Tibial artery (tissue), 4 donors: ENCODE measurements around the gene PLCL1.

Experiments used
- DNase-seq, 2 donors: peaks; one replicate each; pipeline ENCODE4 v3.0.0-alpha.2; 2019
- H3K27ac ChIP-seq, 2 donors: fragments of 200-600 bp; sonication (generic) in 1 of 2; 1 replicate in 1 of 2; 2 replicates in 1 of 2; pipeline ENCODE4 v1.5.1; 2018 to 2019; ENCODE audit warnings: mild to moderate bottlenecking in 1 of 2
- H3K27me3 ChIP-seq, 2 donors: fragments of 200-600 bp; sonication (generic) in 1 of 2; one replicate each; pipeline versions ENCODE4 v1.5.1 to v1.6.0; 2016 to 2019
- H3K36me3 ChIP-seq, 3 donors: fragments of 200-600 bp; sonication (generic) in 2 of 3; one replicate each; pipeline ENCODE4 v1.5.1; 2016 to 2019; ENCODE audit warnings: mild to moderate bottlenecking in 2 of 3
- H3K4me1 ChIP-seq, 4 donors: fragments of 200-600 bp; sonication (generic) in 2 of 4; 1 replicate in 3 of 4; 2 replicates in 1 of 4; pipeline ENCODE4 v1.5.1; 2016 to 2019
- H3K4me3 ChIP-seq, 2 donors: fragments of 200-600 bp; sonication (generic) in 1 of 2; 1 replicate in 1 of 2; 2 replicates in 1 of 2; pipeline ENCODE4 v1.5.1; 2018 to 2019; ENCODE audit warnings: mild to moderate bottlenecking in 2 of 2
- H3K9me3 ChIP-seq, 3 donors: fragments of 200-600 bp; sonication (generic) in 1 of 3; one replicate each; pipeline ENCODE4 v1.5.1; 2016 to 2019
- CTCF ChIP-seq, 2 experiments: fragments of 200-600 bp in 1 of 2; fragments of 450-650 bp in 1 of 2; IDR thresholded peaks; one replicate each; pipeline ENCODE4 v1.5.1; 2017 to 2019; ENCODE audit warnings: antibody characterized with exemption in 2 of 2, mild to moderate bottlenecking in 1 of 2, moderate library complexity in 1 of 2
- intact Hi-C: fragments of 100-400 bp; cut with DNase I; formaldehyde crosslinking; loops from one replicate; pipeline ENCODE4 v1.15.0; 2023; ENCODE audit warnings: low total_unique reads

Gene PLCL1

GRCh38 chr2:197804049-197804757 lies at the start of gene PLCL1:
TSS of gene PLCL1 (plus strand) at chr2:197804593.
- TF ChIP-seq CTCF (IDR thresholded peaks at IDR 0.05) = no peak
- Histone ChIP-seq H3K27ac (peak within 1 kb of the TSS; percentile 87 to 92), H3K4me3 (peak within 1 kb of the TSS; percentile 95), H3K4me1 (peaks cover 0 to 37% (median 8%) of the 10 kb centered on the region in 4 donors), H3K27me3 (no peaks in the 10 kb centered on the region), H3K9me3 (no peaks in the 10 kb centered on the region), H3K36me3 (no peaks in the 10 kb centered on the region)
- DNase-seq = peak; percentile 94 to 97
- intact Hi-C loops = no loop called here

GRCh38 chr2:197759013-197759412 lies 45.4 kb upstream of the PLCL1 start:
- no peaks in the 10 kb centered on the region for H3K4me1 ChIP-seq
- H3K27ac ChIP-seq = no peak overlapping the region
- TF ChIP-seq CTCF (IDR thresholded peaks at IDR 0.05) = no peak
- no peaks in the 10 kb centered on the region for H3K27me3 ChIP-seq
- no peak for DNase-seq
- intact Hi-C loops = no loop called here
- no peaks in the 10 kb centered on the region for H3K36me3 ChIP-seq
- H3K9me3 ChIP-seq = peaks cover 0 to 18% (median 17%) of the 10 kb centered on the region in 3 donors
- no peak overlapping the region for H3K4me3 ChIP-seq

GRCh38 chr2:197759625-197760292 lies 44.6 kb upstream of the PLCL1 start:
- intact Hi-C loops = no loop called here
- no peak overlapping the region for H3K27ac ChIP-seq
- H3K9me3 ChIP-seq = peaks cover 0 to 18% (median 17%) of the 10 kb centered on the region in 3 donors
- TF ChIP-seq CTCF (IDR thresholded peaks at IDR 0.05) = no peak
- DNase-seq = no peak
- H3K27me3 ChIP-seq = no peaks in the 10 kb centered on the region
- no peaks in the 10 kb centered on the region for H3K36me3 ChIP-seq
- H3K4me3 ChIP-seq = no peak overlapping the region
- H3K4me1 ChIP-seq = no peaks in the 10 kb centered on the region

- no peak for TF ChIP-seq CTCF (IDR thresholded peaks at IDR 0.05)
- no peaks in the 10 kb centered on the region for H3K36me3 ChIP-seq
- no peaks in the 10 kb centered on the region for H3K27me3 ChIP-seq
- intact Hi-C loops = no loop called here
- H3K27ac ChIP-seq = no peak overlapping the region
- H3K4me3 ChIP-seq = no peak overlapping the region
- H3K9me3 ChIP-seq = peaks cover 0 to 18% (median 17%) of the 10 kb centered on the region in 3 donors
- DNase-seq = no peak
- no peaks in the 10 kb centered on the region for H3K4me1 ChIP-seq
Measured at GRCh38 chr2:197760293-197760657, 44.1 kb upstream of the PLCL1 start.

- Histone ChIP-seq H3K4me1 (no peaks in the 10 kb centered on the region), H3K4me3 (no peak overlapping the region), H3K36me3 (no peaks in the 10 kb centered on the region), H3K27me3 (no peaks in the 10 kb centered on the region), H3K27ac (no peak overlapping the region), H3K9me3 (no peaks in the 10 kb centered on the region)
- TF ChIP-seq CTCF (IDR thresholded peaks at IDR 0.05) = peak; percentile 65 to 68
- intact Hi-C loops = no loop called here
- DNase-seq = no peak
Measured at GRCh38 chr2:197777823-197778407, 26.5 kb upstream of the PLCL1 start.
